Renal cortex interstitium (tissue), 11 donors: ENCODE data around the gene RSPH4A. TPM values are rescaled to one million over a fixed set of nuclear protein-coding genes. Genes with fewer than 3 reads are reported as not detected.
"Not testable (repeated sequence)": the region's sequence is repeated elsewhere in the genome, so short reads cannot be mapped to it uniquely, and the experiment has no call there.

Experiments
- DNase-seq, 11 donors: peaks; one replicate each; pipeline ENCODE4 v3.0.0-alpha.2; 2013; ENCODE audit warnings: low read depth in 9 of 11, low spot score in 4 of 11; ENCODE audit errors: extremely low read depth in 1 of 11
- polyA plus RNA-seq, 3 donors: library from polyadenylated mRNA; unstranded; fragments of 120-200 nt; gene quantifications; one replicate each; pipeline ENCODE4 v1.2.1, GENCODE V29; 2013; ENCODE audit not compliant: insufficient read length in 3 of 3

Gene RSPH4A
- polyA plus RNA-seq, 3 donors, result 2.6 to 3.0 (median 2.7) TPM

DNA sequence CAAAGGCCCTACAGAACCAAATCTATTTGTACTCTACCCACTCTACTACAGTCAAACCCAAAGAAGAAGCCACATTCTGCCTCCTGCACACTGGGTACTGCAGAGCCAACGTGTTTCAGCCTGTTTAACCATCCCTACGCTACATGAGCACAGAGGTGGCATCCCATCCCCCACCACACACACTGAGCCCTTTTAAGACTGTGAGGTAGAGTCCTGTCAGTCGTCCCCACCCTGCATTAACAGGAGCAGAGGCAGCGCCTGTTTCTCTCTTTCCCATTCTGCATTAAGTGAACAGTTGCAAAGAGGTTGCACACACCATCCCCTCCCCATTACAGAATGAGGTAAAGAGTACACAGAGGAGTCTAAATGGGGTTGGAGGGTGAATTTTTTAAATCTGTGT lies 5.2 kb upstream of the RSPH4A start:
- no peak for DNase-seq

DNA sequence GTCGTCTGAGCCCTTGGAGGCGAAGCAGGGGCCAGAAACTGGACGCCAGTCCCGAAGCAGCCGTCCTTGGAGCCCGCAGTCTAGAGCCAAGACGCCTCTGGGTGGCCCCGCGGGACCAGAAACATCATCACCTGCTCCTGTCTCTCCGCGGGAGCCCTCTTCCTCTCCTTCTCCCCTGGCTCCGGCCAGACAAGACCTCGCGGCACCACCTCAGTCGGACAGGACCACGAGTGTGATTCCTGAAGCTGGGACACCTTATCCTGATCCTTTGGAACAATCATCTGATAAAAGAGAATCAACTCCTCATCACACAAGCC lies 416 bp downstream of the RSPH4A start:
- DNase-seq, result peak in 2 of 11 donors; percentile 1 to 3

DNA sequence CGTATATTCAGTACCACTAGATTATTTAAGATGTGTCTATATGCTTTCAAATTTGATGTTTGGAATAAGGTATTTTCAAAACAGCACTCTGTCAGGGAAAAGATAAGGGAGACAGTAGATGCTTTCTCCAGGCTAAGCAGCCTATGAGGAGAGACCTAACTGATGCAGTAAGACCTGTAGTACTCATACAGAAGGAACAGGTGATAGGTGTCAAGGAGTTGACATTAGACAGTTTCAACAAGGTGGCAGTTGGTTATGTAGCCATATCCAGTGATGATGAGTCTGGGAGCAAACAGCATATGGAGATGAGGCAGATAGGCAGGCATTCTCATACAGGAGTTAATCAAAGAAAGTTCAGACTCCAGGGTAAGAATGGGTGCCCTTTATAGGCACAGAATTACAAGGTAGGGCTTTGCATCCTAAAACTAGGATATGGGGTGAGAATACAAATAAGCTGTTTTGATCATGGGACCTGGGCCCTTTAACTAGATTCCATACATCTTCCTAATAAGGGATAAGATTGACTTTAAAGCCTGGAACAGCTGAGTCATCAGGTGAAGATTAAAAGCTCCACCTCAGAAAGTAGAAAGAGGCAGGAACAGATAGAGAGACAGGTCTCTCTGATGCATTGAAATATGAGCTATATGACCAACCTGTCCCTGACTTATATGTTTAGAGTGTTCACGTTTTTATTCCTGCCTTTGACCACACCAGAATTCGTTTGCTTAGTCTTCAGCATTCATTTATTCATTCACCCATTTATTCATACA lies 7.9 kb downstream of the RSPH4A start:
- no peak for DNase-seq

DNA sequence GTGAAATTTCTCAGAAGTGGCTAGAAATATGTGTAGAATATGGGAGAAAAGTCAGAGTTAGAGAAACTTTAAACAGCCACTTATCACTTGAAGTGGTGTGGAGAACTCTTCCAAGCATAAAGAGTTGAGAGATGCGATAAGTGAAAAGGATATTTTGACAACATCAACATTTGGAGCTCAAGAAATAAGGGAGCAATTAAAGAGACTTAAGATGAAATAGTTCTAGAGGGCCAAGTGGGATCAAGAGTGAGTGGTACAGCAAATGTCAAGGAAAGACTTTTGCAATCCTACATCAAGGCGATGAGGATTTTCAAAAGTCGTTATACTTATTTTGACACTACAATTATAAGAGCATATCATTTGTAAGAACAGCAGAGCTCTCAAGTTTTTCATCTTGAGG lies 9.6 kb downstream of the RSPH4A start:
- DNase-seq, result no peak

DNA sequence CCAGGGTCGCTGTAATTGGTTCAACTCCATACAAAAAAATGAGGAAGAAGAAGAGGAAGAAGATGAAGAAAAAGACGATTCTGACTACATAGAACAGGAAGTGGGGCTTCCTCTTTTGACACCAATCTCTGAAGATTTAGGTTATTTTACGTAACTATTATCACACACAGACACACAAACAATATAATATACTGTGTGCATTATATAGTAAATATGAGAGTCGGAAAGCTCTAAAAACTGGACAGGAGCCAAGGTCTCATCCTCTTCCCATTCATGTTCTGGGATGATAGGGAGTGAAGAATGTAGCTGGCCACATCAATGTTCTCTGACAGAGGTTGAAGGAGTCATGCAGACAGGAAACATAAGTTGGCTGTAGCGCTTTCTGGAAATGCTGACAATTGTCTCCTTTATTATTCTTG lies 13.3 kb downstream of the RSPH4A start:
- no peak for DNase-seq

DNA sequence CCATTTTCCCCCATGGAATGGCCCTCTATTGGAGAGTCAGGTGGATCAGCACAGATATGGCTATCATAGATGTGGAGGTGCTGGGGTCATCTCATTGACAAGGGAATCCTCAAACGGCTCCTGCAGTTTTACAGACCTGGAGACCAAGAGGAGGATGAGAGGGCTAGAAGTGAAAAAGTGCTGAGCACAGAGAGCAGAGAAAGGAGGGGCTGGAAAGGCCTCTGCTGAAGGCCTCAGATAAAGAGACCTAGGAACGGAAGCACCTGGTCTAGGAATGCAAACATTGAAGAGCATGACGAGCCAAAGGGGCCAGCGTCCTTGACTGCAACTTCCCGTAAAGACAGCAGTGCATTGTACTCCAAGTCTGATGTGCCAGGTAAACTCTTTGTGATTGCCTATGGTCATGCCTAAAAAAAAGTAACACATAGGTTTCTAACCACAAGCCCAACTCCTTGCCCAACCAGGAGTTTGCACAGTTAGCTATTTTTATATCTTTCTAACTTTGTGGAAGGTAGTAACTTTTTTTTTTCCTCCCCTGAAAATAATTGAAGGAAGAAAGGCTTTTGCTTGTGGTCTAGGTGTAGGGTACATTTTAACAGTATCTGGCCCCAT lies 15.2 kb downstream of the RSPH4A start:
- DNase-seq, result no peak

DNA sequence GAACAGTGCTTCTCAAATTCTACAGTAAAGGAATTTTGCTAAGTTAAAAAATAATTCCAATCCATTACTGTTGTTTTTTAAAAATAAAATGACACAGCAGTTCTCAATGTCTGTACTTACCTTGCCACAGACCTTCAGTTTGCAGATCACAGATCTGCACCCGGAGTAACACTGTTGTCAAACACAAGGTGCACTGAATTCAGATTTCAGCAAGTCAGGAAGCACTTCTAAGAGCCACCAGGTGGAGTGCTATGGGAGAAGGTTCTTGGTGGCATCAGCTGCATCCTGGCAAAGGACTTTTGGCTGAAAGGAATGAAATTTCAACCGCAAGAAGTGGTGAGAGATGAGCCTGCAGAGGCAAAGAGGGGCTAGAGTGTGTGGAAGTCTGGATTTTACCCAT lies 17.4 kb downstream of the RSPH4A start:
- DNase-seq, result no peak

DNA sequence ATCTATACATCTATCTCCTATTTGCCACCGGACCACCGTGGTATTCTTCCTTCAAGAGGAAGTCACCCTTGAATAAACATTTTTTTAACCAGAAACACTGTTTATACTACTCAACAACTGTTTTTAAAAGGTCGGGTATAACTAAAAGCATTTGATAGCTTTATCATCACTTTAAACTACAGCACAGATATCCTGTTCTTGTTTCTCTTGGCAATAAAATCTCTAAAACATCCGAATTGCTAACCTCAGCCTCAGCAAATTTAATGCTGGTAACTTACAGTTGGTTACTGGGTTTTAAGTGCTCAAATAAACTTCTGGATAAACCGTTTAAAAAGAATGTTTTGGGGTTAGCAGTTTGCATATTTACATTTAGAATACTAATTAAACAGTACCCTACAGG lies 31.9 kb downstream of the RSPH4A start:
- DNase-seq, result peak in 3 of 11 donors; percentile 10 to 34 (median 24)

DNA sequence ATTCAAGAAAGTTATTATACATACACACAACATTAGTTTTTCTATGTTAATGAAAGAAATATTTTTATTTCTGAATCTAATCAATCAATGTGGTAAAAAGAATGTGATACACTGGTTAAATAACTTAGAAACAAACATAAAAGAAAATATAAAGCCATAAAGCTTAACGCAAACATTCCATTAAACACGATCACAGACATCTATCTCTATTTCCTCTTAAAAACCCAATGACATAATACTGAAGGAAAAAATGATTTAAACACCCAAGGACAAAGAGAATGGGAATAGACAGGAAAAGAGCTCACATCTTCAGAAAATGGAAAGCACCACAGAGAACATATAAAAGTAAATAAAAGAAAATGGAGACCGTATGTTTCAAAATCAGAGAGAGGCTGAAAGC lies 32.9 kb downstream of the RSPH4A start:
- DNase-seq, result no peak

DNA sequence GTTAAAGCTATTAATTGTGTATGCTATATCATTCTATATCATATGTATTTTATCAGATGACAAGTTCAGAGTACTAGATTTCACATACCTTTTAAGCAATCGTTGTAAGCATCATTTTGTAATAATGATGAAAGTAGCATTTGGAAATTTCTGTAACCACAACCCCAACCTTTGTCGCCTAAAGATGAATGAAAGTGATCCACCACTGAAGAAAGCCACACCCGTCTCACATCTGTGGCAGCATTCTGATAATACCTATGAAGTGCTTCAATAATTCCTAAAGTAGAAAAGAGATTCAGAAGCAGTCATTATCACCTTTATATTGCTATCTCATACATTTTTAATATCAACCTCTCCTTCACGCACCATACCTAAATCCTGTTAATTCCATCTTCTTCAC lies 35.6 kb downstream of the RSPH4A start:
- no peak for DNase-seq

DNA sequence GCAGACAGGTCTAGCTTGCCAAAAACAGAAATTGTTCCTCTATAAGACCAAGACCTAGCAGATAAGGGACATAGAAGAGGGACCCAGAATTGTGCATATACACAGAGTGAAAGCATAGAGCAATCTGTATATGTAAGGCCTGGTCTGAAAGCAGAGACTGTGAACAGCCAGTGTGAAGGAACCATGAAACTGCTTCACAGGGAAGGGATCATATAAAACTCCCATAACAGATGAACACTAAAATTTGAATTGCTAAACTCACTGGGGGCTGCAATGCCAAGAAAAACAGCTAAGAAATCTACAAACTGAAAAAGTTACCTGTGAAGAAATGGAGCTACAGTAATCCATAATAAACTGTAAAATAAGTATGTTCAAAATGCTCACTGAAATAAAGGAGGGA lies 45.3 kb downstream of the RSPH4A start:
- DNase-seq, result no peak

DNA sequence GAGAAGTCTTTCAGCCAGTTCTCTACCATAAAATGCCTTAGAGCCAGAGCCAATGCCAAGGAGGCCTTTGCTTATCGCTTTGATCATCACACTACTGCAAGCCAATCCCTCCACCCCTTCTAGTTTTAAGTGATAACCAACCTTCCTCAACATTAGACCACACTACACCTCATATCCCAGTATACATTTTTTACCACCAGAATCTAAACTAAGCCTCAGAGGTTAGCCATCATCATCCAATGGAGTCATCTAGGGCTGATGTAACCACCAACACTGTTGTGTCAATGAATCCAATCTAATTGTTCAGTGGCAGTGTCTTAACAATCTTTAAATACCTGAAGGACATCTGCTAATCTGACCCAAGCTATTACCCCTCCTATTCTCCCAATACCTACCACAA lies 45.9 kb downstream of the RSPH4A start:
- DNase-seq, result no peak

DNA sequence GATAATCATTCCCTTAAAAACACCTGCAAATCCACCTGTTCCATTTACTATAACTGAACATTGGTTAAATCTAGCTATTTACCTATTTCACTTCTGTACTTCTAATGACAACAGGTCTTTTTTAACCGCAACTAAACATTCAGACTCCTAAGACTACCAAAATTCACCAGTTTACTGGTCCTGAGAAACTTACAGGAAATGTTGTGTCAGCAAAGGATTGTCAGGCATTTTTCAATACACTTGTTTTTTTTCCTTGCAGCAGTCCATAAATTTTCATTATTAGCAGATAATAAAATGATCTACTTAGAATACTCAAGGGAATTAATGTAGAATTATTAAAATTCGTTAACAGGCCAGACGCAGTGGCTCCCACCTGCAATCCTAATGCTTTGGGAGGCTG lies 47.0 kb downstream of the RSPH4A start:
- no peak for DNase-seq

DNA sequence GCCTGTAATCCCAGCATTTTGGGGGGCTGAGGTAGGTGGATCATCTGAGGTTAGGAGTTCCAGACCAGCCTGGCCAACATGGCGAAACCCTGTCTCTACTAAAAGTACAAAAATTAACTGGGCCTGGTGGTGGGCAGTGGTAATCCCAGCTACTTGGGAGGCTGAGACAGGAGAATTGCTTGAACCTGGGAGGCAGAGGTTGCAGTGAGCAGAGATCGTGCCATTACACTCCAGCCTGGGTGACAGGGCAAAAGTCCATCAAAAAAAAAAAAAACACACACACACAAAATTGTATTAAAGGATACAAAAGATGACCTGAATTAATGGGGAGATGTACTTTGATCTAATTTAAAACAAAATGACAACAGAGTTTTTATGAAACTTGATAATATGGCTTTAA lies 47.9 kb downstream of the RSPH4A start:
- not testable (repeated sequence) for DNase-seq

DNA sequence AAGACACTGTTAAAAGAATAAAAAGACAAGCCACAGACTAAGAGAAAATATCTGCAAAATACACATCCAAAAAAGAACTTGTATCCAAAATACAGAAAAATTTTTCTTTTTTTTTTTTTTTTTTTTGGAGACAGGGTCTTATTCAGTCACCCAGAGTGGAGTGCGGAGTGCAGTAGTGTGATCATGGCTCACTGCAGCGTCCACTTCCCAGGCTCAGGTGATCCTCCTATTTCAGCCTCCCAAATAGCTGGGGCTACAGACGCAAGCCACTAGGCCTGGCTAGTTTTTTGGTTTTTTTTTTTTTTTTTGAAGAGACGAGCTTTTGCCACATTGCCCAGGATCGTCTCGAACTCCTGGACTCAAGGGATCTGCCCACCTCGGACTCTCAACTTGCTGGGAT lies 49.2 kb downstream of the RSPH4A start:
- DNase-seq, result no peak

DNA sequence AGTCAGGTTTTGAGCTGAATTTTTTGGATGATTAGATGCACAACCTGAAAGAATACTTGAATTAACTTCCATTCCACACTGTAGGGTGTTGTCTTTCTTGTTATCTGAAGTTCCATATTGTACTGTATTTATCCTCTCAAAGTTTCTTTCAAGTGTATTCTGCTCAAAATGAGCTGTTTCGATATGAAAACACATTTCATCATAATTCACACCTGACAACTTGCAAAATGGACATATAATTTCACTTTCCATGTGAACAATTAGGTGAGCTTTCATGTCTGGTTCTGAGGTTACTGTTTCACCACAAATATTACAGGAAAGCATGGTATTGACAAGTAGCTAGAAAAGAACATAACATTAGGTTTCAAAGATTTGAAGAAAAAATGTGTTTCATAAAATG lies 50.6 kb downstream of the RSPH4A start:
- DNase-seq, result no peak

DNA sequence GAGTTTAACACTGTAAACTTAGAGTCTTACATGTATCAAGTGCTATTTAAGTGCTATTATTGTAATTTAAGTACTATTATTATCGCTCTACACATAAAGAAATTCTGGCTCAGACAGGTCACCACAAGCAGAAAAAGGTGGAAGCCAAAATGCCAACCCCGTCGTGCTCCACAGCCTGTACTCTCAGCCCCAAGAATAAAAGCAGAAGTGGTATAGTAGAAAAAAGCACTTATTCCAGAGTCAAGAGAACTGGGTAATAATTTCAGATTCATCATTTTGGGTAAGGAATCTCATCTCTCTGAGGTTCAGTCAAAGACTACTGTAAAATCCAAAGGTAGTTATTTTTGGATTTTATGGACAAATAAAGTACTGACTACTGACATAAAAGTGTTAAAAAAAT lies 51.3 kb downstream of the RSPH4A start:
- no peak for DNase-seq

DNA sequence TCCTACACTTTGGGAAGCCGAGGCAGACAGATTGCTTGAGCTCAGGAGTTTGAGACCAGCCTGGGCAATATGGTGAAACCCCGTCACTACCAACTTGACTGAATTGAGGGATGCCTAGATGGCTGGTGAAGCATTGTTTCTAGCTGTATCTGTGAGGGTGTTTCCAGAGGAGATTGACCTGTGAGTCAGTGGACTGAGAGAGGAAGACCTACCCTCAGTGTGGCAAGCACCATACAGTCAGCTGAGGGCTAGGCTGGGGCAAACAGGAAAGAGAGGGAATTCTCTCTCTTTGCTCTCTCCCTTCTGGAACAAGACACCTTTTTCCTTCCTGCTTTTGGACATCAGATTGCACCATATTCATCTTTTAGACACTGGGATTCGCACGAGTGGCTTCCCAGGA lies 56.0 kb downstream of the RSPH4A start:
- no peak for DNase-seq

DNA sequence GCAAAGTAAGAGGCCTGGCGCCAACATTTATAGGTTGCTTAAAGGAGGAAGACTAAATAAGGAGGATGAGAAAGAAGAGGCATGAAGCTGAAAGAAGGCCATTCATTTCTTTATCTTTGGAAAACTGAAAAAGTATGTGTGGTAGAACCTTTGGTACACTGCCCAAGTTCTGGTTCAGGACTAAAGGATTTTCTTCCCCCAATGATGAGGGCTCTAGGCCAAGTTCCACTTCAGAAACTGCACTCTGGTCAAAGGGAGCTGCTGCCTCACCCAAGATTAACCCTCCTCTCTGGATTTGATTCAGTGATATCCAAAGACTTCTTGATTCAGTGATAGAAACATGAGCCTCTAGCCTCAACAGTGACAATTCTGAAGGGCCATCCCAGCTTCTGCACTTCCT lies 59.7 kb downstream of the RSPH4A start:
- no peak for DNase-seq

DNA sequence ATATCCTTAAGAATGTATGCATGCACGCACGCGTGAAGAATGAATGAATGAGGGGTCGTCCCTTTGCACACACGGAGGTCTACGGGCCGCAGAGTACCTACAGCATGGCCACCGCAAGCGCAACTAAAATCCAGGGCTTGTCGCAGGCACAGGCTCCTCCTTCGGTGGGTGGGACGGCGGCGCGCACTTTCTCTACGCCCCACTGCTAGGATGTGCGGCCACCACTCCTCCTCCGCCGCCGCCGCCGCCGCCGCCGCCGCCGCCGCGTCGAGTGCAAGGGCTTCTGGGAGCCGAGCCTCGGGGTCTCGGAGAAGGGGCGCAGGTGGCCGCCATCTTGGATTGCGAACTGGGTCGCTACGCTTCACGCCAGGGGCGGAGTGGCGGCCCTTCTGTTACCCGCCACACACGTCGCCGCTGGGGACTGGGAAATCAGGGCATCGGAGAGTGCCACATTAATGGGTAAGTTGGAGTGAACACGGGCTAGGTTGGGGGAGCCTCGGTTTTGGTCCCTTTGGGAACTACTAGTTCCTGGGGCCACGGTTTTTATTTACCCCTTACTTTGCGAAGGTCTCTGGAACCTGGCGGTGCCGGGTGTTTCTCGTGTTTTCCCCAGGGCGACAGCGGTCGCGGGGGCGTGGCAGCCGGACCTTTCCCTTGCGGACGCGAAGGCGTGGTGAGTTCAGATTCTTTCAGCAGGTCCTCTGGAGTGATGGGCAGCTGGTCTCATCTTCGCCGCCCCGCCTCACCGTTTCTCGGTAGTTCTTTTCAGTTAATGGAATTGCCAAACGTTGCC lies 64.8 kb downstream of the RSPH4A start, which contains the start of gene KPNA5:
TSS of gene KPNA5 (plus strand) at position 332 of the 793 bp plus-strand sequence. CDS start at position 456, 124 bp downstream.
- peak; percentile 59 to 95 (median 87) for DNase-seq
